ENCODE results near the gene KRT4.

DNA sequence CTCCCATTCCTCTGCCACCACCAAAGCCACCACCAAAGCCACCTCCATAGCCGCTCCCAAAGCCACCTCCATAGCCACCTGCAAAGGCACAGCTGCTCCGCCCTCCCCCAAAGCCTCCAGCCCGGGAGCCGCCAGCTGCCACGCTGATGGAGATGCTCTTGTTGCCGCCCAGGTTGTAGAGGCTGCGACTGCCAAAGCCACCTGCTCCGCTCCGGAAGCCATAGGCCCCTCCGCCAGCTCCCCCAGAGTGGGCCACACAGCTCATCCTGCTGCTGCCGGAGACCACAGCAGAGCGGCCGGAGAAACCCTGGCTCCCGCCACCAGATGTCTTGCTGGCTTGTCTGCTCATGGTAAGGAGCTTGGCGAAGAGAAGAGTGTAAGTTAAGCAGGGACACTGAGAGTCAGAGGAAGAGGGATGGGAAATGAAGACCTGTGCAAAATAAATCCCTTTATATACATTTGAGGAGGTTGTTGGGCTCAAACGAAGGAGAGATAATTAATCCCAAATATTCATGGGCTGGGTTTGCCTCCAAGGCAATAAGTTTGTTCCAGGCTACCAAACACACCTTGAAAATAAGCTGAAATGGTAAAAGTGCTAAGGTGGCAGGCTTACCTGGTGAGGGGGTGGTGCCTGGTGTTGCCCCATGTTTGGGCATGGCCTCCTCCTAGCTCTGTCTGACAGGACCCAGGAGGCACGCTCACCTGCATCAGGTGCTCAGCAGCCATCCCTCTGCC lies 18.1 kb downstream of the KRT4 start, which contains the start of gene KRT3:
- TF ChIP-seq FOSL1 (IDR thresholded peaks at IDR 0.05; ENCODE audit: low read depth) (no peak), EZH2 (IDR thresholded peaks at IDR 0.05) (no peak), EGR1 (IDR thresholded peaks at IDR 0.05; ENCODE audit: low read depth) (no peak), REST (IDR thresholded peaks at IDR 0.05; ENCODE audit: low read depth) (no peak), POLR2A (IDR thresholded peaks at IDR 0.05; ENCODE audit: borderline replicate concordance, extremely low read depth, insufficient read depth, insufficient read length) (no peak), SRF (IDR thresholded peaks at IDR 0.05; ENCODE audit: low read depth) (no peak), ZFX (IDR thresholded peaks at IDR 0.05) (no peak), POLR2AphosphoS5 (IDR thresholded peaks at IDR 0.05; ENCODE audit: low read depth, low read length) (no peak)
- TF ChIP-seq, protein P1, sequence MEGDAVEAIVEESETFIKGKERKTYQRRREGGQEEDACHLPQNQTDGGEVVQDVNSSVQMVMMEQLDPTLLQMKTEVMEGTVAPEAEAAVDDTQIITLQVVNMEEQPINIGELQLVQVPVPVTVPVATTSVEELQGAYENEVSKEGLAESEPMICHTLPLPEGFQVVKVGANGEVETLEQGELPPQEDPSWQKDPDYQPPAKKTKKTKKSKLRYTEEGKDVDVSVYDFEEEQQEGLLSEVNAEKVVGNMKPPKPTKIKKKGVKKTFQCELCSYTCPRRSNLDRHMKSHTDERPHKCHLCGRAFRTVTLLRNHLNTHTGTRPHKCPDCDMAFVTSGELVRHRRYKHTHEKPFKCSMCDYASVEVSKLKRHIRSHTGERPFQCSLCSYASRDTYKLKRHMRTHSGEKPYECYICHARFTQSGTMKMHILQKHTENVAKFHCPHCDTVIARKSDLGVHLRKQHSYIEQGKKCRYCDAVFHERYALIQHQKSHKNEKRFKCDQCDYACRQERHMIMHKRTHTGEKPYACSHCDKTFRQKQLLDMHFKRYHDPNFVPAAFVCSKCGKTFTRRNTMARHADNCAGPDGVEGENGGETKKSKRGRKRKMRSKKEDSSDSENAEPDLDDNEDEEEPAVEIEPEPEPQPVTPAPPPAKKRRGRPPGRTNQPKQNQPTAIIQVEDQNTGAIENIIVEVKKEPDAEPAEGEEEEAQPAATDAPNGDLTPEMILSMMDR (IDR thresholded peaks at IDR 0.05 in 2 of 3, conservative IDR thresholded peaks at IDR 0.05 in 1 of 3; ENCODE audit: borderline replicate concordance in 1 of 3, insufficient read depth in 1 of 3, low read depth in 2 of 3, low read length in 2 of 3), result no peak
